ENCODE measurements around the gene KLF7.

KLF7 gene

GRCh38 chr2:207167099-207167923 is 1.6 kb upstream of the KLF7 start:
- Histone ChIP-seq H3K27ac (ENCODE audit: low read depth, low read length) (peak overlapping the region; percentile 99), H3K9me3 (ENCODE audit: control insufficient read depth in 5 of 5, low read length in 5 of 5) (no peaks in the 10 kb centered on the region), H3K9ac (ENCODE audit: low read length in 5 of 5) (peak overlapping the region; percentile 41 to 85 (median 57)), H3K4me1 (ENCODE audit: control insufficient read depth in 5 of 5, insufficient read depth in 5 of 5, low read length in 5 of 5) (peaks cover 3 to 54% (median 37%) of the 10 kb centered on the region in 5 donors), H3K36me3 (ENCODE audit: control insufficient read depth in 5 of 5, insufficient read depth in 5 of 5, low read length in 5 of 5) (no peaks in the 10 kb centered on the region), H3K27me3 (ENCODE audit: control insufficient read depth in 5 of 5, insufficient read depth in 4 of 5, low read length in 5 of 5) (no peaks in the 10 kb centered on the region), H3K4me3 (ENCODE audit: low read depth in 1 of 5, low read length in 5 of 5) (peak overlapping the region; percentile 76 to 94 (median 79))

DNA sequence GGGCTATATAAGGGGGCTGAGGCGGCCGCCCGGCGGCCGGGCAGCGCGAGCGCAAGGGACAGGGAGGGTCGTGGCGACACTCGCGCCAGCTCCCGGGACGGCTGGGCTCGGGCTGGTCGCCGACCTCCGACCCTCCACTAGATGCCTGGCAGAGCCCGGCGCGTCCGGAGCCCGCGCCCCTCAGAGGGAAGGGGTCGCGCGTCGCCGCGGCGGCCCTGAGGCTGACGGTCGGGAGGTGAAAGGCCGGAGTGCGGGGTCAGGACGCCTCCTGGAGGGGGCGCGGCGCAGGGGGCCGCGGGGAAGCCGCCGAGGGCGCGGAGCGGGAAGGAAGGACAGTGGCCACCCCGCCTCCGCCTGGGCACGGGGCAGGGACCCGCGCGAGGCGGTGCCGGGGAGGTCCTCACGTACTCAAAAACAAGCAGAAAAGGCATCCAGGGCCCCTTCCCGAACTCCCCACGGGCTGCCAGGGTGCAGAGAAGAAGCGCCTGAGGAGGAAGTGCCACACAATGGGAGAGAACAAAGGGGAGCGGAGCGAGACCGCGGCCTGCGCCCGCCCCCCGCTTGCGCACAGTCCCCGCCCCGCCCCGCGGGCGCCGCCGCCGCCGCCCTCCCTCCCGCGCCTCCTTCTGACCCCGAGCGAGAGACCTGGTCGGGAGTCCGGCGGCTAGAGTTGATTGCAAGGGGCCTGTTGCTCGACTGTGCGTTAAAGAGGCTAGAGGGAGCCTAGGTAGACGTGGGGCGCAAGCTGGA is 776 bp upstream of the KLF7 start:
- Histone ChIP-seq H3K27me3 (ENCODE audit: control insufficient read depth in 5 of 5, insufficient read depth in 4 of 5, low read length in 5 of 5) (no peaks in the 10 kb centered on the region), H3K4me1 (ENCODE audit: control insufficient read depth in 5 of 5, insufficient read depth in 5 of 5, low read length in 5 of 5) (peaks cover 7 to 61% (median 45%) of the 10 kb centered on the region in 5 donors)

DNA sequence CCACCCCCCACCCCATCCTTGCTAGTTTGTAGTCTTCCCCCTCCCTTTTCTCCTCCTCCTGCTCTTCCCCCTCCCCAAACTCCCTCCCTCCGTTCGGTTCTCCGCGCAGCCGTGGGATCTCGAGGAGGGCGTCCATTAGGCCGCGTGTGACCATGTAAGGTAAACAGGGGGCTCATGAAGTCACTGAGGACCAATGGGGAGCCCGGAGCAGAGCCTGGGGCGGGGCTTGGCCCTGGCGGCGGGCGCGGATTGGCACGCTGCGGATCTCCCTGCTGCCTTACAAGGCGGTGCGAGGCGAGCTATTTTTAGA is 246 bp upstream of the KLF7 start:
- no peaks in the 10 kb centered on the region for H3K36me3 ChIP-seq (ENCODE audit: control insufficient read depth in 5 of 5, insufficient read depth in 5 of 5, low read length in 5 of 5)
- no peaks in the 10 kb centered on the region for H3K27me3 ChIP-seq (ENCODE audit: control insufficient read depth in 5 of 5, insufficient read depth in 4 of 5, low read length in 5 of 5)
- peak overlapping the region; percentile 99 for H3K27ac ChIP-seq (ENCODE audit: low read depth, low read length)
- H3K4me3 ChIP-seq (ENCODE audit: low read depth in 1 of 5, low read length in 5 of 5) = peak overlapping the region; percentile 74 to 96 (median 79)
- no peaks in the 10 kb centered on the region for H3K9me3 ChIP-seq (ENCODE audit: control insufficient read depth in 5 of 5, low read length in 5 of 5)
- H3K9ac ChIP-seq (ENCODE audit: low read length in 5 of 5) = peak overlapping the region in 4 of 5 donors; percentile 79 to 98 (median 91)
- H3K4me1 ChIP-seq (ENCODE audit: control insufficient read depth in 5 of 5, insufficient read depth in 5 of 5, low read length in 5 of 5) = peaks cover 11 to 66% (median 50%) of the 10 kb centered on the region in 5 donors

More for the DNA sequence above, 776 bp upstream of the KLF7 start:
- Histone ChIP-seq H3K36me3 (ENCODE audit: control insufficient read depth in 5 of 5, insufficient read depth in 5 of 5, low read length in 5 of 5) (no peaks in the 10 kb centered on the region), H3K9me3 (ENCODE audit: control insufficient read depth in 5 of 5, low read length in 5 of 5) (no peaks in the 10 kb centered on the region), H3K4me3 (ENCODE audit: low read depth in 1 of 5, low read length in 5 of 5) (peak overlapping the region; percentile 76 to 94 (median 79)), H3K9ac (ENCODE audit: low read length in 5 of 5) (peak overlapping the region; percentile 57 to 98 (median 89)), H3K27ac (ENCODE audit: low read depth, low read length) (peak overlapping the region; percentile 99)

- Histone ChIP-seq H3K9me3 (ENCODE audit: control insufficient read depth in 5 of 5, low read length in 5 of 5) (no peaks in the 10 kb centered on the region), H3K9ac (ENCODE audit: low read length in 5 of 5) (peak overlapping the region; percentile 75 to 93 (median 87)), H3K4me3 (ENCODE audit: low read depth in 1 of 5, low read length in 5 of 5) (peak overlapping the region; percentile 67 to 96 (median 79)), H3K36me3 (ENCODE audit: control insufficient read depth in 5 of 5, insufficient read depth in 5 of 5, low read length in 5 of 5) (no peaks in the 10 kb centered on the region), H3K27ac (ENCODE audit: low read depth, low read length) (peak overlapping the region; percentile 99), H3K4me1 (ENCODE audit: control insufficient read depth in 5 of 5, insufficient read depth in 5 of 5, low read length in 5 of 5) (peaks cover 11 to 74% (median 57%) of the 10 kb centered on the region in 5 donors), H3K27me3 (ENCODE audit: control insufficient read depth in 5 of 5, insufficient read depth in 4 of 5, low read length in 5 of 5) (no peaks in the 10 kb centered on the region)
These were observed 1.5 kb downstream of the KLF7 start for GRCh38 chr2:207164006-207164831.

GRCh38 chr2:207163756-207164005 is 2.1 kb downstream of the KLF7 start:
- Histone ChIP-seq H3K4me3 (ENCODE audit: low read depth in 1 of 5, low read length in 5 of 5) (peak overlapping the region; percentile 67 to 96 (median 79)), H3K27me3 (ENCODE audit: control insufficient read depth in 5 of 5, insufficient read depth in 4 of 5, low read length in 5 of 5) (no peaks in the 10 kb centered on the region), H3K9ac (ENCODE audit: low read length in 5 of 5) (peak overlapping the region; percentile 75 to 93 (median 87)), H3K36me3 (ENCODE audit: control insufficient read depth in 5 of 5, insufficient read depth in 5 of 5, low read length in 5 of 5) (no peaks in the 10 kb centered on the region), H3K4me1 (ENCODE audit: control insufficient read depth in 5 of 5, insufficient read depth in 5 of 5, low read length in 5 of 5) (peaks cover 11 to 78% (median 61%) of the 10 kb centered on the region in 5 donors), H3K27ac (ENCODE audit: low read depth, low read length) (peak overlapping the region; percentile 99), H3K9me3 (ENCODE audit: control insufficient read depth in 5 of 5, low read length in 5 of 5) (no peaks in the 10 kb centered on the region)

DNA sequence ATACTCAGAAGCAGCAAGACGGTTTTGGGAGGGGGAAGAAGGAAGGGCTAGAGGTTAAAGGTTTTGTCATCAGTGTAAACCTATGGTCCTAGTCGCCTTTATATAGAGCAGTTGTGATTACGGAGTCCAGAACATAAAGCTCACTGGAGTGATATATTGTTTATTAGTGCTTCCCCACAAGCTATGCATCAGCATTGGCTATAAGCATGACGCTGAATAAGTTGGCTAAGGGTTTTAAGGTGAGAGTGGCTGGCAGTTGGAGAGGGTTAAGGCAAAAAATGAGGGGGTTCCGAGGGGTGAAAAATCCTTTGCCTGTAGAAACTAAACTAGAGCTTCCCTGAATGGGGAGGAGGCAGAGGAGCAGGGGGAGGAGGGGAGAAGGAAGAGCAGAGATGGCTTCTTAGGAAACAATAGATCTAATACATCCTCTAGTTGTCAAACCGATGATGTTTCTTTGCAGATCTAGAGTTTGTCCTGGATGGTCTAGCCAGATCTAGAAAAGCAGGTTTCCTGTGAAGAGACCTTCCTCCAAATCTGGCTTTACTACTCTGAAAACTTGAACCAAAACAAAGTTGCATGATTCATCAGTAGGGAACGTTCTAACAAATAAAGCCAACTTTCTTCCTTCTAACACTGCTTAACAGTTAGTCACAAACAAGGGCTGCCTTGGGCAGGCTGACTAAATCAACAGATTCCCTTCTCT is 2.5 kb downstream of the KLF7 start:
- H3K36me3 ChIP-seq (ENCODE audit: control insufficient read depth in 5 of 5, insufficient read depth in 5 of 5, low read length in 5 of 5) = no peaks in the 10 kb centered on the region
- no peaks in the 10 kb centered on the region for H3K9me3 ChIP-seq (ENCODE audit: control insufficient read depth in 5 of 5, low read length in 5 of 5)
- H3K27me3 ChIP-seq (ENCODE audit: control insufficient read depth in 5 of 5, insufficient read depth in 4 of 5, low read length in 5 of 5) = no peaks in the 10 kb centered on the region
- peak overlapping the region; percentile 75 to 93 (median 87) for H3K9ac ChIP-seq (ENCODE audit: low read length in 5 of 5)
- peaks cover 11 to 75% (median 61%) of the 10 kb centered on the region in 5 donors for H3K4me1 ChIP-seq (ENCODE audit: control insufficient read depth in 5 of 5, insufficient read depth in 5 of 5, low read length in 5 of 5)
- H3K27ac ChIP-seq (ENCODE audit: low read depth, low read length) = peak overlapping the region; percentile 99
- peak overlapping the region; percentile 67 to 96 (median 79) for H3K4me3 ChIP-seq (ENCODE audit: low read depth in 1 of 5, low read length in 5 of 5)

DNA sequence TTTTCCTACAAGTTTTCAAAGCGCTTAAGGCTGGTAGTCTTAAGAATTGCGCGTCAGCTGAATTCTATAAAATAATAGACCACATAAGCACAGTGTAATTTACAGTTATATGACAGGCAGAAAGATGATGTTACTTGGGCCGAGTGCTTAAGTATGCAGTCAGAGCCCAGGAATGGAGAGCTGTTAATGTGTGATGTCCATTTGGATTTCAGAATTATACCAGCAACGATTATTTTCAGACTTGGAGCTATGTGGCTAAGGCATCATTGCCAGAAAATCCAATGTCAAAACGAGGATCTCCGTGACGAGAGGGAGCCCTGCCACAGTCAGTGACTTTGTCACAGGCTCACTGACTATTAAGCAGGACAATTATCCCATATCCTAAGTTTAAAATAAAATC is 3.4 kb downstream of the KLF7 start:
- Histone ChIP-seq H3K36me3 (ENCODE audit: control insufficient read depth in 5 of 5, insufficient read depth in 5 of 5, low read length in 5 of 5) (no peaks in the 10 kb centered on the region), H3K9me3 (ENCODE audit: control insufficient read depth in 5 of 5, low read length in 5 of 5) (no peaks in the 10 kb centered on the region), H3K9ac (ENCODE audit: low read length in 5 of 5) (peak overlapping the region in 3 of 5 donors; percentile 9 to 92 (median 84)), H3K4me1 (ENCODE audit: control insufficient read depth in 5 of 5, insufficient read depth in 5 of 5, low read length in 5 of 5) (peaks cover 11 to 70% (median 60%) of the 10 kb centered on the region in 5 donors), H3K27me3 (ENCODE audit: control insufficient read depth in 5 of 5, insufficient read depth in 4 of 5, low read length in 5 of 5) (no peaks in the 10 kb centered on the region), H3K4me3 (ENCODE audit: low read depth in 1 of 5, low read length in 5 of 5) (peak overlapping the region in 4 of 5 donors; percentile 31 to 94 (median 78)), H3K27ac (ENCODE audit: low read depth, low read length) (peak overlapping the region; percentile 99)

- Histone ChIP-seq H3K27me3 (ENCODE audit: control insufficient read depth in 5 of 5, insufficient read depth in 4 of 5, low read length in 5 of 5) (no peaks in the 10 kb centered on the region), H3K27ac (ENCODE audit: low read depth, low read length) (peak overlapping the region; percentile 99), H3K9me3 (ENCODE audit: control insufficient read depth in 5 of 5, low read length in 5 of 5) (no peaks in the 10 kb centered on the region), H3K4me1 (ENCODE audit: control insufficient read depth in 5 of 5, insufficient read depth in 5 of 5, low read length in 5 of 5) (peaks cover 13 to 72% (median 63%) of the 10 kb centered on the region in 5 donors), H3K4me3 (ENCODE audit: low read depth in 1 of 5, low read length in 5 of 5) (peak overlapping the region in 4 of 5 donors; percentile 10 to 79 (median 32)), H3K9ac (ENCODE audit: low read length in 5 of 5) (peak overlapping the region in 1 of 5 donors; percentile 92), H3K36me3 (ENCODE audit: control insufficient read depth in 5 of 5, insufficient read depth in 5 of 5, low read length in 5 of 5) (no peaks in the 10 kb centered on the region)
These were observed 4.3 kb downstream of the KLF7 start for GRCh38 chr2:207161247-207162123.

GRCh38 chr2:207160115-207160514 is 5.6 kb downstream of the KLF7 start:
- peak overlapping the region; percentile 99 for H3K27ac ChIP-seq (ENCODE audit: low read depth, low read length)
- H3K4me1 ChIP-seq (ENCODE audit: control insufficient read depth in 5 of 5, insufficient read depth in 5 of 5, low read length in 5 of 5) = peaks cover 13 to 78% (median 69%) of the 10 kb centered on the region in 5 donors

More at GRCh38 chr2:207160115-207160514, 5.6 kb downstream of the KLF7 start:
- Histone ChIP-seq H3K4me3 (ENCODE audit: low read depth in 1 of 5, low read length in 5 of 5) (no peak overlapping the region), H3K9me3 (ENCODE audit: control insufficient read depth in 5 of 5, low read length in 5 of 5) (no peaks in the 10 kb centered on the region), H3K9ac (ENCODE audit: low read length in 5 of 5) (no peak overlapping the region), H3K36me3 (ENCODE audit: control insufficient read depth in 5 of 5, insufficient read depth in 5 of 5, low read length in 5 of 5) (no peaks in the 10 kb centered on the region), H3K27me3 (ENCODE audit: control insufficient read depth in 5 of 5, insufficient read depth in 4 of 5, low read length in 5 of 5) (no peaks in the 10 kb centered on the region)

All from subcutaneous abdominal adipose tissue (tissue), 5 donors.